ENCODE results near the gene UNG.

GRCh38 chr12:109139791-109140190, 42.4 kb downstream of the UNG start:
- TF ChIP-seq EZH2 (IDR thresholded peaks at IDR 0.05; ENCODE audit: borderline replicate concordance, insufficient read depth, low read depth, low read length, poor library complexity, severe bottlenecking): no peak
- TF ChIP-seq CTCF (IDR thresholded peaks at IDR 0.05): no peak
